Raji (cell line): ENCODE data around the gene MOAP1.

Source experiments
- POLR2A ChIP-seq: IDR thresholded peaks from 2 replicates; pipeline ENCODE4 v1.6.1; 2011; ENCODE audit warnings: low read depth, low read length, control low read depth; ENCODE audit not compliant: insufficient read depth

The MOAP1 gene, protein sequence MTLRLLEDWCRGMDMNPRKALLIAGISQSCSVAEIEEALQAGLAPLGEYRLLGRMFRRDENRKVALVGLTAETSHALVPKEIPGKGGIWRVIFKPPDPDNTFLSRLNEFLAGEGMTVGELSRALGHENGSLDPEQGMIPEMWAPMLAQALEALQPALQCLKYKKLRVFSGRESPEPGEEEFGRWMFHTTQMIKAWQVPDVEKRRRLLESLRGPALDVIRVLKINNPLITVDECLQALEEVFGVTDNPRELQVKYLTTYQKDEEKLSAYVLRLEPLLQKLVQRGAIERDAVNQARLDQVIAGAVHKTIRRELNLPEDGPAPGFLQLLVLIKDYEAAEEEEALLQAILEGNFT

DNA sequence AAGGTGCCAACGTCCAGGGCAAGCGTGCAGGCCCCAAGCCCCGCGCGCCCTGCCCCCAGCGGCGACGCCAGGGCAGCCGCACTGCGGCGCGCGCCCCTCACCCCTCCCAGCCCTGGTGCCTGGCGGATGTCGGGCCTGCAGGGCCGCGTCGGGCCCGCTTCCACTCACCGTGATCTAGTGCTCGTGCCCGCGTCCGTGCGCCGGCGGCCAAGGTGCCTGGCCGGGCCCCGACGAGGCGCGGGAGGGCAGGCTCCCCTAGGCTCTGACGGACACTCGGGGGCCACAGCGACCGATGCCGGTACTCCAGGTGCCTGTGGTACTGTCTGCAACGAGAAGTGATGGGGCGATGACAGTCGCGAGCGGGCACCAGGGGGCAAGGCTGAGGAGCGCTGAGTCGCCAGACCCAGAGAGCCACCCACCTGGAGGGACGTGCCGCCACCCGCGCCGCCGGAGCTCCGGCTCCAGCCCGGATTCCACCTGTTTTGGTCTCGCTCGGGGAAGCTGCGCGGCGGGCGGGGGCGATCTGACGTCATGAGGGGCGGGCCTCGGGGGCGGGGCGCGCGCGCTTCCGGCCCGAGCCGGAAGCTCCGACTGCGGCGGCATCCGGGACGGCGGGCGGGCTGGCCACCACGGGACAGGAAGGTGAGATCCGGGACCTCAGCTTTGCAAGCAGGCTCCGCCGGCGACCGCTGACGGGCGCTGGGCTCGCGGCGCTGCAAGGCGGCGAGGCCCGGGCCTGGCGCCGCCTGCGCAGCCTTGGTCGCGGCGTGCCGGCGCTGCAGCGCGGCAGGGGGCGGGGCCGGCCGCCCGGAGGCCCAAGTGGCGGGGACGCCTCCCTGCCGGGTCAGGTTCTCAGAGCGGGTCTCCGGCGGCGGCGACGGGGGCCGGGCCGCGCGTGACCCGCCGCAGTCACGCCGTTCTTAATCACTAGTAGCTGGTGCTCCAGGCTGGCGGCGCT is at the start of gene MOAP1, which contains the start of gene LYSET:
TSS of gene MOAP1 (minus strand) at position 507 of the 958 bp plus-strand sequence. CDS start 655 bp downstream, outside the sequence.
TSS of gene LYSET (plus strand) at position 927 of the 958 bp plus-strand sequence. CDS start 89 bp downstream, outside the sequence.
- peak; percentile 80 for TF ChIP-seq POLR2A

- no peak for TF ChIP-seq POLR2A
These were observed 47.5 kb upstream of the MOAP1 start for GRCh38 chr14:93232159-93232558.

DNA sequence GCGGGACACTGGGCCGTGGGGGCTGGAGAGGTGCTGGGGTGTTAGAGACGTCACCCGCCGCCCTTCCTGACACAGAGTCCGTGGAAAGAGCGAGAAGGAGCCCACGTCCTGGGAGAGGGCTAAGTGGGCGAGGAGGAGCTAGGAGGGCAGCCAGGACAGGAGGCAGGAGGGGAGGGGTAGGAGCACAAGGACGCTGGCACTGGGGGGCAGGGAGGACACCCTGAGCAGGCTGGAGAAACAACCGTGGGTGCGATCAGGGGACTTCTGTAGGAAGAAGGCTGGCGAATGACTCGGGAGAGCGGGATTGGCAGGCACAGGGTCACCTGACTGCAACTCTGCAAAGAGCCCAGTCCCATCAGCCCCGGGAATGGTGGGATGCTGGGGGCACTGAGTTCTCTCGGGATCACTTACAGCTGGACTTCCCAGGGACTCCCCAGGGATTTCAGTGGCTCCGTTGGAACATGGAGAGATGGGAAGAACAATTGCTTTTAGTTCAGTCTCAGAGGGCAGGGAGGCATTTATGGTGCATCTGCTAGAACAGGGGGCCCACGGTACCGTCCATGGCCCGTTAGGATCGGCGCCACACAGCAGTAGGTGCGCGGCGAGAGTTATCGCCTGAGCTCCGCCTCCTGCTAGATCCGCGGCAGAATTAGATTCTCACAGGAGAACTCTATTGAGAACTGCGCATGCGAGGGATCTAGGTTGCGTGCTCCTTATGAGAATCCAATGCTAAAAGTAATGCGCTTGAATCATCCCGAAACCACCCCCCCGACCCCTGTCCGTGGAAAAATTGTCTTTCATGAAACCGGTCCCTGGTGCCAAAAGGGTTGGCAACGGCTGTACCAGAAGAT is 46.7 kb upstream of the MOAP1 start:
- no peak for TF ChIP-seq POLR2A

DNA sequence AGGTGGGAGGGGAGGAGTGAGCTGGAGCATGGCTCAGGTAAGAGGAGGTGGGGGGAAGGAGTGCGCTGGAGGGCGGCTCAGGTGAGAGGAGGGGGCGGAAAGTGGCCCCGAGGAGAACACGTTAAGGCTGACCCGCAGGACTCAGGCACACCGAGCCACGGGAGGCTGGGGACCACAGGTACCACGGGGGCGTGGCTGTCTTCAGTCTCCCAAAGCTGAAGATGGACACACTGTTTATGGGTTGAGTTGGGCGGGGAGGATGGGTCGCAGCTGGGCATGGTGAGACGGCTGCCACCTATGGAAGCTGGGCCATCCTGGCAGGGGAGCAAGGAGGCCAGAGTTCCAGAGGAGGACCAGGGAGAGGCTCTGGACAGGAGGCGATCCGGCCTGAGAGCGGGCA is 45.8 kb upstream of the MOAP1 start:
- TF ChIP-seq POLR2A, result no peak

- no peak for TF ChIP-seq POLR2A
These were observed 43.9 kb upstream of the MOAP1 start for GRCh38 chr14:93228550-93228949.

DNA sequence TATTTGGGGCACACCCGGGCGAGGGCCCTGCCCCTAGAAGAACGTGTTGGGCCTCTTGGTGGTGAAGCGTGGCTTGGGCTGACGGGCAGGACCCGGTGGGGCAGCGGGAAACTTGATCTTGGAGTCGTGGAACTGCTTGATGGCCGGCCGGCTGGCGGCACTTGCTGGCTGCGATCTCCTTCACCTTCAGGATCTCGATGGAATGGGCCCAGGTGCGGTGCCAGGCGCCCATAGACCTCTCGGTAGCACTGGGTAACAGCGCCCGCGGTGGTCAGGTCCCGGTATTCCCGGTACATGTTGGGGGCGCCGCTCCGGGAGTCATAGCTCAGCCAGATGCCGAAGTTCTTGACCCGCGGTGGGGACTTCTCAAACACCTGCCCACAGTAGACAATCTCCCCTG is 38.9 kb upstream of the MOAP1 start:
- TF ChIP-seq POLR2A, result no peak

GRCh38 chr14:93220509-93220908 is 35.8 kb upstream of the MOAP1 start:
- TF ChIP-seq POLR2A, result no peak

DNA sequence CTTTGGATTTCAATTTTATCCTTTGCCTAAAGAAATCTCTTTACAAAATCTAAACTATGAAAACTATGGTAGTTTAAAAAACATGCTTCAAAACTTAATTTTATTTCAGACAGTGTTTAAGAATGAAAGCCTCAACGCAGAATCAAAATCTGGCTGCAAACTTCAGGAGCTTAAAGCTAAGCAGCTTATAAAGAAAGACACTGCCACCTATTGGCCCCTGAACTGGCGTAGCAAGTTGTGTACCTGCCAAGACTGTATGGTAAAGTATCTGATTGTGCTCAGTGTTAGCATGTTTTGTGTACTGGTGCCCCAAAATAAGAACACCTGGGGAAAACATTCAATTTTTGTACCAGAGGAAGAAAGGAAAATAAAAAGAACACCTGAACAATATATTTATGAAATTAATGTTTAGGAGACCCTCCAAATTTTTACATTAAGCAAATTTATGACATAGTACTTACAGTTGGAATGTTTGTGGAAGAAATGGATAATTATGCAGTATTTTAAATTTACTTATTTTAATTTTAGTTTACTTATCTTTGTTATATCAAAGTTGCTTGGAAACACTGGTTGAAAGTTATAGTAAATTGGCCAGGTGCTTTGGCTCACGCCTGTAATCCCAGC is 34.5 kb upstream of the MOAP1 start:
- TF ChIP-seq POLR2A, result no peak

DNA sequence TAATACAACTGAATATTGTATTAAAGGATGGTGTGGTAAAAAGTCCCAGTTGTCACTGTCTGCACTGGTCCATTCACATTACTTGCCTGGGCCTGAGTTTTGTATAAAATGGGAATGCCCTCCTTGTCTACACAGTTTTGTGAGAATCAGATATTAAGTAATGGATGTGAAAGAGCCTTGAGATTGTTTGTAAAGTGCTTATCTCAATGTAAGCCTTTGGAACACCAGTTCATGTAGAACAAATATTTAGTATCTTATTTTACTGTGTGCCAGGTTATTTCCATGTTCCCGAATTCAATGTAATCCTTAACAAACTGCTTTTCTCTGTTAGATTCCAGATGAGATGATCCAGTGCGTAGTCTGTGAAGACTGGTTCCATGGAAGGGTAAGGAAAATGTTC is 29.9 kb upstream of the MOAP1 start:
- no peak for TF ChIP-seq POLR2A

GRCh38 chr14:93212432-93212831 is 27.7 kb upstream of the MOAP1 start:
- TF ChIP-seq POLR2A, result no peak

GRCh38 chr14:93207468-93208308 is 23.0 kb upstream of the MOAP1 start:
- TF ChIP-seq POLR2A, result no peak

- TF ChIP-seq POLR2A, result peak; percentile 85
These were observed 22.2 kb upstream of the MOAP1 start, which contains the start of the genes GON7 and UBR7 for GRCh38 chr14:93206793-93207467. TSS of gene GON7 (minus strand) at chr14:93207065. CDS start at chr14:93207037, 28 bp downstream. TSS of gene UBR7 (plus strand) at chr14:93207256. CDS start at chr14:93207292, 36 bp downstream.

GRCh38 chr14:93201155-93201704 is 16.5 kb upstream of the MOAP1 start:
- TF ChIP-seq POLR2A, result no peak

GRCh38 chr14:93200553-93200952 is 15.9 kb upstream of the MOAP1 start:
- no peak for TF ChIP-seq POLR2A
